ENCODE measurements around the gene HES3.
A peak's percentile ranks its signal among the peaks of the same experiment; 100 is the strongest.
"Not testable (repeated sequence)": the region's sequence is repeated elsewhere in the genome, so short reads cannot be mapped to it uniquely, and the experiment has no call there.

Gene HES3

GRCh38 chr1:6219641-6220040 is 24.3 kb upstream of the HES3 start:
- not testable (repeated sequence) for DNase-seq

DNA sequence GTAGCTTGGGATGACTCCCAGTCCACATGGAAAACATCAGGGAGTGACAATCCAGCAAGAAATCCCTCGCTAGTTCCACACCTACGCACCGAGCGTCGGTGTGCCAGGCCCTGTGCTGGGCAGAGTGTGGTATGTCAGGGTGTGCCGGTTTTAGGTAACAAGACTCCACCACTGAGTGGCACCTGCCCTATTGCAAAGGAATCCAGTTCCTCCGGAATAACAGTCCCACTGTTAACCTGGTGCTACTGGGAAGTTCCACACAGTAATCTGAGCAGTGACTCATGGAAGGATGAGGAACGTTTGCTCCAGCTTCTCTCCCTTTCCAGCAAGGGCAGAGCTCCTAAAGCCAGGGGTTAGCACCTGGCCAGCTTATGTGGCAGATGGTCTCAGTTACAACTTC is 23.7 kb upstream of the HES3 start:
- DNase-seq = no peak

GRCh38 chr1:6221210-6221784 is 22.7 kb upstream of the HES3 start:
- DNase-seq = no peak

DNA sequence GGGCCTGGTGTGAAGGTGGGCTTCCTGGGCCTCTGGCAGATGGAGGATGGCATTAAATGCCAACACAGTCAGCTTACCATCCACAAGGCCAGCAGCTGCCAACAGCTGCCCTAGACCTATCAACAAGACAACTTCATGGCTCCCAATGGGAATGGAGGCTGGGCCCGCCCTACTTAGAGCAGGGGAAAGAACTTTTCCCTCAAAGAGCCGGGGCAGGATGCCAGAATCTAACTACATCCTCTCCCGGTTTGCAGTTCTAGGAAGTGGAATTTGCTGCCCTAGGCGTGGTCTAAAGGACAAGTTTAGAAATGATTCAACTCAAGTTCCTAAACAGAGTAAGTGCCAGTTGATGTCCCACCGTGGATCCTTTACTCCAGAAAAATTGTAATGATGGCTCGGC is 21.3 kb upstream of the HES3 start:
- no peak for DNase-seq

- no peak for DNase-seq
These were observed 20.4 kb upstream of the HES3 start for GRCh38 chr1:6223617-6224016.

DNA sequence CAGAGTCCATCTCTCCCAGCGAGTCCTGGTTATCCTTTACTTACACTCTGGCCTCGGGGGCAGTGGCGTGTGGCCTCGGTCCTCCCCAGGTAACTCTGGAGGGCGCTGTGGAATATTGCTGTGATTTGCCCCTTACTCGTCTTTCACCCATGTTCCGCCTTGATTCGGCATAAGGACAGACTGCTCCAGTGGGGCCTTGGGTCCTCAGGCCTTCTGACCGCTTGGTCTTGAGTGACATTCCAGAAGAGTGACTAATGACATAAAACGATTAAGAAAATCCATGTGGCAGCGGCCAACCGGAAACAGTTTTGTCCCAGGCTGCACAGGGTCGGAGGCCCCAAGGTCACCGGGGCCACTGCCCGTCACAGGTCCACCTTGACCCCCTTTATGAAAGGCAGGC is 19.3 kb upstream of the HES3 start:
- DNase-seq = no peak

DNA sequence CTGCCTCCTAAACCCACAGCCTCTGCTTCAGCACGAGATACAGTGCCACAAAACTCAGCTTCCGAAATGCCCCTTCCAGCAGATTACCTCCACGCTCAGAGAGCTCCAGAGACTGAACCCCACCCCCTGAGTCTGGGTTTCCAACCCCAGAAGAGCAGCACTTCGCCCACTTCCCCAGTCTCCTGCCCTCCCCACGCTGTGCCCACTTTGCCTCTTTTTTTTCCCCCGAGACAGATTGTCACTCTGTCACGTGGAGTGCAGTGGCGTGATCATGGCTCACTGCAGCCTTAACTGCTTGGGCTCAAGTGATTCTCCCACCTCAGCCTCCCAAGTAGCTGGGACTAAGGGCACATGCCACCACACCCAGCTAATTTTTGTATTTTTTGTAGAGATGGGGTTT is 18.3 kb upstream of the HES3 start:
- DNase-seq = no peak

DNA sequence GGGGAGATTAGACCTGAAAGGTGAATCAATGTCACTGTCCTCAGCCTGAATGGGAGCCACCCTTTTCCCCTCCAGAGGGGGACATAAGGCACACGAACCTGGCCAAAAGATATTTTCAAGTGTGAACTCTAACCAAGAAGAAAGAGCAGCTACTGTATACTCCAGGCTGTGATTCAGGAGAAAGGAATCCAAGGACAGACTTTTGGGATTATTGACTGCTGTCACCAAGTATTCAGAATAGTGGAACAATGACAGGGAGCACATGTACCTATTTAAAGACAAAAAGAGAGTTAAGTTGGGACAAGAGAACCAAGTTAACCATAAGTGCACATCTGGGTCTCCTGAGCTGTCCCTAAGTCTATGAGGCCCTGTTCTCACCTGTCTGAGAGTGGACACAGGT is 10.6 kb upstream of the HES3 start:
- no peak for DNase-seq

GRCh38 chr1:6234502-6235295 is 9.3 kb upstream of the HES3 start:
- DNase-seq = no peak

GRCh38 chr1:6235296-6235677 is 8.7 kb upstream of the HES3 start:
- DNase-seq = peak; percentile 9

DNA sequence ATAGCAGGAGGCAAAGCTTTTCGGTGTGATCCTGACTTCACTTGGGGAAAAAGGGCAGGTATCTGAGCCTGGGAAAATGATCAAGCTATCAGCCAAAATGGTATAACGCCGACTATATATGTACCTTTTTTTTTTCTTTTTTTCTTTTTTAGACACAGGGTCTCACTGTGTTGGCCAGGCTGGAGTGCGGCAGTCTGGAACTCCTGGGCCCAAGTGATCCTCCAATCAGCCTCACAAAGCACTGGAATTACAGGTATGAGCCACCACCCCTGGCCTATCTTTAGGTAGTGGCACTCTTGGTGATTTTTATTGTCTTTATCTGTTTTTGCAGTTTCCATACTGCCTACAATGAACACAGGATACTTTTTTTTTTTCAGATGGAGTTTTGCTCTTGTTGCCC is 6.9 kb upstream of the HES3 start:
- no peak for DNase-seq

GRCh38 chr1:6239213-6239752 is 4.7 kb upstream of the HES3 start:
- DNase-seq = no peak

DNA sequence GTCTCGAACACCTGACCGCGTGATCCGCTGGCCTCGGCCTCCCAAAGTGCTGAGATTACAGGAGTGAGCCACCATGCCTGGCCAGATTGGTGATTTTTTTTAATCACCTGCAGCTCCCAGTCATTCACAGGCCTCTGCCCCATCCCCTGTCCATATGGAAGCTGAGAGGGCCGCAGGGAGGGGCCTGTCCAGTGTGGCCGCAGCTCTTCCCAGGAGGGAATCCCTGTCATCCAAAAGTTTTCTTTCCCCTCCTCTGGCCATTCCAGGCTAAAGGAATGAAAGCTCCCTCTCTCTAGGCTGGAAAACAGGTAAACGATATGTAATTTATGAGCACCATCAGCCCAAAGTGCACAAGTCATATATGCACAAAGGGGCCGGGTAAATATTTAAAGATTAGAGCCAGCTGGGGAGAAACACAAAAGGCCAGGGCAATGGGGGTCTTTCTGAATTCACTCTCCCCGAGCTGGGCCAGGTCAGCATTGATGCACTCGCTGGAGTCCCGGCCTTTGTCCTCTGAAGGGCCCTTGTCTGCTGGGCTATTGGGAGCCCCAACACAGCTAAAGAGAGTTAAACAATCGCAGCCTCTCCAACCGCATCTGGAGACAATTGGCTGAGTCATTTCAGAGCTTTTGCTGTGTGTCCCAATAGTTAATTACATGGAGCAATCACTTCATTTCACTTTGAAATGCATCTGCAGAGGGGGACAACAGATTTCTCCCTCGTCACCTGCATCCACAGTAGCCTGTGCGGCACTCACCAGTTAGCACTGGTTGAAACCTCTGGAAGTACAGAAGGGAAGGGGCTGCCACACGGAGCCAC is 3.8 kb upstream of the HES3 start:
- DNase-seq = no peak

DNA sequence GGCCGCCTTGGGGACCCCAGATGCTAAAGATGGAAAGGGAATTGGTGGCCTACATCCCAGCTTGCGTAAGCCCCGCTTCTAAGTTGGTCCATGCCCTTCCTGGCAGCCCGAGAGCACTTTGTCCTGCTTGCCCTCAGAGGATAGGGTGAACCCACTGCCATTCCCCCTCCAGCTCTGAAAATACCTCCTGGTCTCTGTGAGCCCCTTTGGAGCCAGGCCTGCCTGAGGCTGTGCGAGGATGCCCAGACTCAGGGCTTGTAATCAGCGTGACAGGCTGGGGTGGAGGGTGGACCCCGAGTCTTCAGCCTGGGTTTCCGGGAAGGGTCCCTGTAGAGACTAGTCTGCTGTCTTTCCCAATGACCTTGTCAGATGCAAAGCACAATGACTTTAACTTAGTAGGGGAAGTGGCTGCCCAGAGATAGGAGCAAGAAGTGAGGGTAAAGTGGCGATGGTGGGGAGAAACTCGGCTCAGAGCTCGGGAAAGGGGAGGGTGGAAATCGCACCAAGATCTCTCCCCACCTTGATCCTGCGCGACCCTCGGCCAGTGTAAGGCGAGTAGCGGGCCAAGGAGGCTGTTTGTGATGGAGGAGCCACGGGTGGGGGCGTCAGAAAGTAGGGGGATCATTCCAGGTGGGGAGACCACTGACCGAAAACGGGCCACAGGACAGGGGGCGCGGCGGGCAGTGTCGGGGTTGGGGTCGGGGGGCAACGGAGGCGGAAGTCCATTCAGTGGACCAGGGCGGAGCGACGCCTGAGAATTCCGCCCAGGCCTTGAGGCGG is 2.7 kb upstream of the HES3 start:
- no peak for DNase-seq

DNA sequence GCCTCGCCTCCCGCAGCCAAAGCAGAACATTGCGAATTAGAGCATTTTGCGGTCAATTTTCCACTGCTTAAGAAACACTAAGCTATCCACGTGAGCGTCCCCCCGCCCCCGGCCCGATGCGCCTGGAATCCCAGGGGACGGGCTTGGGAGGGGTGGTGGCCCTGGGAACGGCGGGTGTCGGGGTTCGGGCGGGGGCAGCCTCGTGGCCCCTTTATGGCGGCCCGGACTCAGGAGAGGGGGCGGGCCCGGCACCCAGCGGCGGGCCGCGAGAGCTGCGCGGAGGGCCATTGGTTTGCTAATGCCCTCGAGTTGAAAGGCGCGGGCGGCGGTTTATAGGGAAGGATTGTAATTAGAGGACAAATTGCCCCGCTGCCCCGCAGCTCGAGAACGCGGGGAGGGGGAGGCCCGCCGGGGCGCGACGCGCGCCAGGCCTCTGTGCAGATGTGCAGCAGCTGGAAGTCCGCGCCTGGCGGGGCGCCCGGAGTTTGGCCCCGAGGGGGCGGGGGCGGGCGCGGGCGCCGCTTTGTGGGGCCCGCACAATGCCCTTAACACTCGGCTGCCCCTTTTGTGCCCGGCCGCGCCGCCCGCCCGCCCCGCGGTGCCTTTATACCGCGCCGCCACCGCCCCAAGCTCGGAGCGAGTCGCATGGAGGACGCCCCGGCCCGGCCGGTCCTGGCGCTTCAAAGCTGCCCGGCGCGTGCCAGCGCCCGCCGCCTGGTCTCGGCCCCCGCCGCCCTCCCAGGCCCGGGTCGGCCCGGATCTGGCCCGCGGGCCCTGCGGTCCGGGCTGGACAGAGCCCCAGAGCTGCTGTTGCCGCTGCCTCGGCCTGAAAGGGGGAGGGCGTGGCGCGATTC is 1.9 kb upstream of the HES3 start:
- no peak for DNase-seq

- DNase-seq = no peak
These were observed 735 bp upstream of the HES3 start for GRCh38 chr1:6243053-6243834.

DNA sequence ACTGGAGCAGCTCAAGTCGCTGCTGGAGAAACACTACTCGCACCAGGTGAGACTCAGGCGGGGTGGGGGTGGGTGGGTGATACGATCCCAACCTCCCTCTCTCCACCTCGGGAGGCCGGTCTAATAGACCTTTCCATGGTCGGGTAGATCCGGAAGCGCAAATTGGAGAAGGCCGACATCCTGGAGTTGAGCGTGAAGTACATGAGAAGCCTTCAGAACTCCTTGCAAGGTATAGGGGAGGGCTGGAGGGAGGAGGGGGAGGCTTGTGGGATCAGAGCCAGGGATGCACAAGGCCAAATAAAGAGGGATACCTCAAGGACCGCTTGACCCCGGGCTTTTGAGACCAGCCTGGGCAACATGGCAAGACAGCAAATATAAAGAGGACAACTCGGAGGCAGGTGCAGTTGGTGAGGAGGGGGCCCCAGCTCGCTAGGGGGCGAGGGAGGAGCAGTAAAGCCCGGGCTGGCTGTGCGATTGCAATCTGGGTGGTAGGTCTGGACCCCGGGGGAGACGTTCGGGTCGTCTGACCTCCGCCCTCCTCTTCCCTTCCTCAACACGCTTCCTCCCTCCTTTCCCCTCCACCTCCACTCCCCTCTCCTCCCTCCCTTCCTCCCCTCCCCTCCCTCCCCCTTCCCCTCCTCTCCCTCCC is 546 bp downstream of the HES3 start:
- no peak for DNase-seq

- DNase-seq = peak; percentile 83
These were observed 1.3 kb downstream of the HES3 start for GRCh38 chr1:6245086-6245868.

DNA sequence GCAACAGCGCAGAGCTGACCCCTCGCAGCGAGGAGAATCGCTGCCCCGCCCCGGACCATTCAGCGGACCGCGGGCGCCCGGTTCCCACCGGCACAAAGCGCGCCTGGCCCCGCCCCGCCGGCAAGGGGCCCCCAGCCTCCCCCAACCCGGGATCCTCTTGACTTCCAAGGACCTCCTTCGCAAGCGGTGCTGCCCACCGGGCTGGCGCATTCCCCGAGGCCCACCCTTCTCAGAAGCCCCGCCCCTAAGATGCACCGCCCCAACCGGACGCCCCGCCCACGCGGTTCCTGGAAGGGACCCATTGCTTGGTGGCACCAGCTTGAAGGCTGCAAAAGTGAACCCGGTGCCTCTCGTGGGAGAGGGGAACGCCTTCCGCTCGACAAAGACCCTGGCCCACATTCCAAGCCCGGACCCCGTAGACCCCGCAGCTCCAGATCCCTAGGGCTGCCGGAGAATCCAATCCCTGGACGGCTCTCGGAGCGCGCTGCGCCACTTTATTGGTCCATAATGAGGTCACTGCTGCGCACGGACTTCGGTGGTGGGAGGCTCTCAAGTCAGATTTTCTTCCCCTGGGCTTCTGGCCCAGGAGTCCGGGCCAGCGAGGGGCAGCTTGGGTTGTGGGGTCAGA is 2.0 kb downstream of the HES3 start:
- peak; percentile 41 for DNase-seq
